NCI-H82 (cell line): Measurements from ENCODE around the gene GALE.
"Not testable (repeated sequence)": the region's sequence is repeated elsewhere in the genome, so short reads cannot be mapped to it uniquely, and the experiment has no call there.

Experiments used
- DNase-seq: peaks from one replicate; lab custom pipeline; 2025; lab: John Stamatoyannopoulos, UW

The GALE gene

GRCh38 chr1:23809751-23810171 lies 9.2 kb upstream of the GALE start:
- peak; percentile 85 for DNase-seq

GRCh38 chr1:23807453-23807852 lies 6.9 kb upstream of the GALE start:
- no peak for DNase-seq

GRCh38 chr1:23806280-23806679 lies 5.7 kb upstream of the GALE start:
- no peak for DNase-seq

GRCh38 chr1:23805025-23805424 lies 4.5 kb upstream of the GALE start:
- DNase-seq: no peak

- DNase-seq: peak; percentile 43
These were observed 3.8 kb upstream of the GALE start for GRCh38 chr1:23804183-23804835.

GRCh38 chr1:23803674-23804073 lies 3.1 kb upstream of the GALE start:
- no peak for DNase-seq

GRCh38 chr1:23802809-23803342 lies 2.3 kb upstream of the GALE start:
- not testable (repeated sequence) for DNase-seq

- DNase-seq: peak; percentile 51
These were observed 1.3 kb upstream of the GALE start for GRCh38 chr1:23801876-23802275.

- DNase-seq: no peak
These were observed 789 bp upstream of the GALE start for GRCh38 chr1:23801338-23801748.

- peak; percentile 39 for DNase-seq
These were observed 769 bp downstream of the GALE start for GRCh38 chr1:23799570-23800399.

- DNase-seq: no peak
These were observed 1.3 kb downstream of the GALE start for GRCh38 chr1:23799255-23799569.

GRCh38 chr1:23798662-23799142 lies 1.9 kb downstream of the GALE start:
- peak; percentile 25 for DNase-seq

- DNase-seq: no peak
These were observed 2.8 kb downstream of the GALE start for GRCh38 chr1:23797478-23798448.

GRCh38 chr1:23796466-23797271 lies 3.9 kb downstream of the GALE start:
- DNase-seq: no peak

- DNase-seq: no peak
These were observed 4.7 kb downstream of the GALE start for GRCh38 chr1:23795676-23796465.

GRCh38 chr1:23794732-23795182 lies 5.8 kb downstream of the GALE start:
- DNase-seq: not testable (repeated sequence)

GRCh38 chr1:23793861-23794731 lies 6.5 kb downstream of the GALE start:
- DNase-seq: peak; percentile 25

- DNase-seq: peak; percentile 36
These were observed 7.4 kb downstream of the GALE start for GRCh38 chr1:23793018-23793781.
